Measurements from ENCODE around the gene SPOCK1.

DNA sequence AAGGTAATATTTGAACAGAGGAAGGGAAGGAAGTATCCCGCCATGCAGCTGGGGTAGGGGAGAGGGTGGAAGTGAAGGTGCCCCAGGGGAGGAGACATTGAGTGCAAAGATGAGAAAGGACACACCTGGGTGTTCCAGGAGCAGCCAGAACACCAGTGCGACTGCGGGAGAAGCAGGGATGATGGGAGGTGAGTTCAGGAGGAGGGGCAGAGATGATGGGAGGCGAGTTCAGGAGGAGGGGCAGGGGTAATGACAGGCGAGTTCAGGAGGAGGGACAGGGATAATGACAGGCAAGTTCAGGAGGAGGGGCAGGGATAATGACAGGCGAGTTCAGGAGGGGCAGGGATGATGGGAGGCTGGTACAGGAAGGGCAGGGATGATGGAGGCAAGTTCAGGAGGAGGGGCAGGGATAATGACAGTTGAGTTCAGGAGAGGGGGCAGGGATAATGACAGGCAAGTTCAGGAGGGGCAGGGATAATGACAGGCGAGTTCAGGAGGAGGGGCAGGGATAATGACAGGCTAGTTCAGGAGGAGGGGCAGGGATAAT is 17.2 kb upstream of the SPOCK1 start:
- TF ChIP-seq, protein P1, sequence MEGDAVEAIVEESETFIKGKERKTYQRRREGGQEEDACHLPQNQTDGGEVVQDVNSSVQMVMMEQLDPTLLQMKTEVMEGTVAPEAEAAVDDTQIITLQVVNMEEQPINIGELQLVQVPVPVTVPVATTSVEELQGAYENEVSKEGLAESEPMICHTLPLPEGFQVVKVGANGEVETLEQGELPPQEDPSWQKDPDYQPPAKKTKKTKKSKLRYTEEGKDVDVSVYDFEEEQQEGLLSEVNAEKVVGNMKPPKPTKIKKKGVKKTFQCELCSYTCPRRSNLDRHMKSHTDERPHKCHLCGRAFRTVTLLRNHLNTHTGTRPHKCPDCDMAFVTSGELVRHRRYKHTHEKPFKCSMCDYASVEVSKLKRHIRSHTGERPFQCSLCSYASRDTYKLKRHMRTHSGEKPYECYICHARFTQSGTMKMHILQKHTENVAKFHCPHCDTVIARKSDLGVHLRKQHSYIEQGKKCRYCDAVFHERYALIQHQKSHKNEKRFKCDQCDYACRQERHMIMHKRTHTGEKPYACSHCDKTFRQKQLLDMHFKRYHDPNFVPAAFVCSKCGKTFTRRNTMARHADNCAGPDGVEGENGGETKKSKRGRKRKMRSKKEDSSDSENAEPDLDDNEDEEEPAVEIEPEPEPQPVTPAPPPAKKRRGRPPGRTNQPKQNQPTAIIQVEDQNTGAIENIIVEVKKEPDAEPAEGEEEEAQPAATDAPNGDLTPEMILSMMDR (conservative IDR thresholded peaks at IDR 0.05; ENCODE audit: low read depth, low read length) = no peak
- TF ChIP-seq EZH2 (IDR thresholded peaks at IDR 0.05; ENCODE audit: borderline replicate concordance, low read depth, low read length, poor library complexity, severe bottlenecking) = no peak

Measured in A673 (cell line).